ENCODE measurements around the gene MTERF2.

MTERF2 gene

DNA sequence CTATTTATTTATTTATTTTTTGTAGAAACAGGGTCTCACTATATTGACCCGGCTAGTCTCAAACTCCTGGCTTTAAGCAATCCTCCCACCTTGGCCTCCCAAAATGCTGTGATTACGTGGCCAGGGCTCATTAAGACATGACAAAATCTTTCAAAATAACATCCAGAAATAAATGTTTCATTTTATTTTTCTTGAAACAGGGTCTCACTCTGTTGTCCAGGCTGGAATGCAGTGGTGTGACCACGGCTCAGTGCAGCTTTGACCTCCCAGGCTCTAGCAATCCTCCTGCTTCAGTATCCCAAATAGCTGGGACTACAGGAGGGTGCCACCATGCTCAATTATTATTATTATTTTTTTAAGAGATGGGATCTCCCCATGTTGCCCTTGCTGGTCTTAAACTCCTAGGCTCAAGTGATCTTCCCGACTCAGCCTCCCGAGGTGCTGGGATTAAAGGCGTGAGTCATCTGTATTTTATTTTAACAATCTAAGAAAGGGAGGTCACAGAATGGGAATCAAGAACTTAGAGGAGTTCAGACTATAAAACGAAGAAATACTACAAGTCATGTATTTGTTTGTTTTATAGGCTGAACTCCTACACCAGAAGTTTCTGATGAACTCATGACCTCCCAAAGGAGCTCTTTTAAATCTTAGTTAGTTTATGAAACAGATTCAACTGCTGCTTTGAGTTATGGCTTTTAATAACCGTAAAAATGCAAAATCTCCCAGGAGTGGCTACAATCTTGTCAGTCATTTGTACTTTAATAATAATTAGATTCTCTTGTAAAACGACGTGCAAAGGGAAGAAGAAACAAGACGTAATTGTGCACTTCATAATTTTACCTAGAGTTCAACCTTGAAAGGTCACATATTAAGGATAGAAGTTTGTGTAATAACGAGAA is 33.3 kb downstream of the MTERF2 start:
- DNase-seq, result no peak

- DNase-seq, result no peak
These were observed 36.4 kb downstream of the MTERF2 start for GRCh38 chr12:106950591-106950990.

DNA sequence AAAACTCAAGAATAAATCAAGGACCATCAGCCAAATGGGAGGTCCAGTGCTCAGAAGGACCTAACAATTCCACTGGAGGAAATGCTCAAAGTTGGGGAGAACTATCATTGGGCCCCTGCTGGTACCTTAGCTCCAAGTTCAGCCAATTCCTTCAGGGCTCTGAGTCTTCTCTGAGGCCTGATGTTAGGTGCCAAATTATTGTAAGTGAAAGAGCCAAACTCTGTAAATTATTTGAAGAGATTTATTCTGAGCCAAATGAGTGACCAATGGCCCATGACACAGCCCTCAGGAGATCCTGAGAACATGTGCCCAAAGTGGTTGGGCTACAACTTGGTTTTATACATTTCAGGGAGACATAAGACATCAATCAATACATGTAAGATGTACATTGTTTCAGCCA is 39.5 kb downstream of the MTERF2 start:
- no peak for DNase-seq

DNA sequence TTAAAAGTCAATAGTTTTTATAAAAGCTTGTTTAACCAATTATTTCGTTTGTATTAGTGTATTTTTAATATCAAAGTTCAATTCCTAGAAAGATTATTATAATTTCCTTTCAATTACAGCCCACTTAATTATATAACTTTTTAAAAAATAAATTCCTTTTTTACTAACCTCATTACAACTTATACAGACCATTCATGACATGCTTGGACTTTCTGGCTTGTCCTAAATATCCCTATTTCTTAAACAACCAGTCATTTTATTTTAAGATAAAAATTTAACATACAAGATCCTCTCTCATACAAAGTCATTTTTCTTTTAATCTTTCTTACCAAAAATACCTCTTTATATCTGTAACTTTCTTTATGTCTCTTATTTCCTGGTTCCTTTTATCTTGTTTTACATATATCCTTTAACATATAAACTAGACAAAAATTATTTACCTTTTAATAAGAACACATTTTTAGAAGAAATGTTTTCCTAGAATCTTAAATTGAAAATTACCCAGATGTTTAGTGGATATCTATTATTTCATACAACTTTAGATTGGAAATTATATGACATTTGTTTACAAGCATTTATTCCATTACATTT is 41.6 kb downstream of the MTERF2 start:
- no peak for DNase-seq

GRCh38 chr12:106942775-106943174 is 44.2 kb downstream of the MTERF2 start:
- DNase-seq, result no peak

DNA sequence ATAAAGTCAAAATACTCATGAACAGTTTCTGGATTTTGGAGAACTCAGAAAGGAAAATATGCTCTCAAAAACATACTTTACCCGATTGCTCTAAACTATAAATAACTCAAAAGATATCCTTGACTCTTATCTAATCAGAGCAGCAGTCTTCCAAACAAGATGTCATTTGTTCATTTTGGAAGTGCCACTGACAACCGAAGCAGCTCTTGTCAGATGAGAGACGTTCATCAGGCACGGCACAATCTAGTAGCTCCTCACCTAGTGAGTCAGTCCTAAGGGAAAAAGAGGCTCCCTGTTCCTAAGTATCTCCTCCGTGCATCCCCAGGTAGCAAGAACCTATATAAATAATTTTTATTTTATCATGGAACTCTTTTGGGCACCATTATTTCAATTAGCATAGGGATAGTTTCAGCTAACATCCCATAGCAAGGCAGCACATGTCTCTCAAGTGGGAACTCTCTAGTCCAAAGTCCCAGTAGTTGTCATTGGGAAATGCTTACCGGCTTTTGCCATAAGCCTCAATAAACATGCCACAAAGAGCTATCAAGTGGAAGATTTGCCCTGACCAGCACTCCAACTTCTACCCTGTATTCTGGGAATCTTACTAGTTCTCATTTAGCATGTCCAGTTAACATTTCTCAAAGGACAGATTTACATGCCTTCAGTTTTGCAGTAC is 45.3 kb downstream of the MTERF2 start:
- no peak for DNase-seq

GRCh38 chr12:106934277-106934676 is 52.7 kb downstream of the MTERF2 start:
- DNase-seq, result no peak

All from NCI-H187 treated with DMSO at 0.1 percent for 48 hours (cell line).